Chondrocyte (in vitro differentiated cells): ENCODE measurements around the gene MOAP1. TPM values are rescaled to one million over a fixed set of nuclear protein-coding genes. Genes with fewer than 3 reads are reported as not detected.
A peak's percentile ranks its signal among the peaks of the same experiment; 100 is the strongest.

Experiments used
- DNase-seq: peaks from one replicate; pipeline ENCODE4 v3.0.0; 2021; ENCODE audit warnings: mixed read lengths, low spot score
- H3K27ac Mint-ChIP-seq: one replicate; pipeline ENCODE4 v1.8.0; 2021; ENCODE audit warnings: mild to moderate bottlenecking, moderate library complexity, mixed read lengths; ENCODE audit not compliant: unreplicated experiment
- H3K27me3 Mint-ChIP-seq: 2 replicates; pipeline ENCODE4 v1.8.0; 2021; ENCODE audit warnings: low read depth, mixed read lengths
- H3K36me3 Mint-ChIP-seq: 2 replicates; pipeline ENCODE4 v1.8.0; 2021; ENCODE audit warnings: low read depth, mixed read lengths
- H3K4me1 Mint-ChIP-seq: 2 replicates; pipeline ENCODE4 v1.8.0; 2021; ENCODE audit warnings: low read depth, mild to moderate bottlenecking, mixed read lengths
- H3K4me3 Mint-ChIP-seq: one replicate; pipeline ENCODE4 v1.8.0; 2021; ENCODE audit warnings: mild to moderate bottlenecking, moderate library complexity, mixed read lengths; ENCODE audit not compliant: unreplicated experiment
- H3K9me3 Mint-ChIP-seq: 2 replicates; pipeline ENCODE4 v1.8.0; 2021; ENCODE audit warnings: low read depth, mixed read lengths
- CTCF ChIP-seq: fragments of 200-600 bp; sonication (generic); IDR thresholded peaks from 2 replicates; pipeline ENCODE4 v1.5.0; 2021; ENCODE audit warnings: antibody characterized with exemption, mild to moderate bottlenecking, moderate library complexity
- total RNA-seq: library from RNA; stranded (reverse); gene quantifications from 3 replicates; pipeline ENCODE4 v1.2.1, GENCODE V29; 2021

The MOAP1 gene
- total RNA-seq, 1 donor from 2014 or later = 18.1 TPM

GRCh38 chr14:93199031-93199430 is 14.3 kb upstream of the MOAP1 start:
- no peaks in the 10 kb centered on the region for H3K36me3 Mint-ChIP-seq
- no peaks in the 10 kb centered on the region for H3K9me3 Mint-ChIP-seq
- H3K4me3 Mint-ChIP-seq = no peak overlapping the region
- no peak for DNase-seq
- no peak for TF ChIP-seq CTCF
- H3K27ac Mint-ChIP-seq = no peak overlapping the region
- no peaks in the 10 kb centered on the region for H3K27me3 Mint-ChIP-seq
- H3K4me1 Mint-ChIP-seq = no peaks in the 10 kb centered on the region

DNA sequence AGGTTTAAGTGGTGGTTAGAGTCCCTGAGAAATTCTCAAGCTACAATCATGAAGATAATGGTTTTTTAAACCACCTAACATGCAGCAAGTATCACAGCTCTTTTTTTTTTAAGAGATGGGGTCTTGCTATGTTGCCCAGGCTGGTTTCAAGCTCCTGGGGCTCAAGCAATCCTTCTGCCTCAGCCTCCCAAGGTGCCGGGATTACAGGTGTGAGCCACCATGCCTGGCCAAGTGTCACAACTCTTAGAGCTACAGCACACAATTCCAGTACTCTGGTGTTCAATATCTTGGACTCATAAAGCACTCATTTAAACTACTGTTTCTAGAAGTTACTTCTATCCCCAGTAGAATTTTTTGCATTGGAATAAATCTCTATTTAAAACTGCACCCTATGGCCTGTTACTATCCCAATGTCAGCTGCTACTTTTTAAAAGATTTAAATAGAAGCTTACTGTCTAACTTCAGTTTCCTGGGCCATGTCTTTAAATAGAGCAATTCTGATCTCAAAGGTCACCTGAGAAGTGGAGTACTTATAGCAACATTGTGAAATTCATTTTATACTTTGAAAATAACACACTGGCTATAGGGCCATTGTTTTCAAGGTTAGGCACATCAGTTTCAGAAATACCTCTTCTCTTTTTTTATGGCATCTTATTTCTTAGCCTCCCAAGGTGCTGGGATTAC is 10.8 kb upstream of the MOAP1 start:
- Mint-ChIP-seq H3K4me1 (peaks cover 4% of the 10 kb centered on the region), H3K4me3 (no peak overlapping the region), H3K27ac (no peak overlapping the region)

DNA sequence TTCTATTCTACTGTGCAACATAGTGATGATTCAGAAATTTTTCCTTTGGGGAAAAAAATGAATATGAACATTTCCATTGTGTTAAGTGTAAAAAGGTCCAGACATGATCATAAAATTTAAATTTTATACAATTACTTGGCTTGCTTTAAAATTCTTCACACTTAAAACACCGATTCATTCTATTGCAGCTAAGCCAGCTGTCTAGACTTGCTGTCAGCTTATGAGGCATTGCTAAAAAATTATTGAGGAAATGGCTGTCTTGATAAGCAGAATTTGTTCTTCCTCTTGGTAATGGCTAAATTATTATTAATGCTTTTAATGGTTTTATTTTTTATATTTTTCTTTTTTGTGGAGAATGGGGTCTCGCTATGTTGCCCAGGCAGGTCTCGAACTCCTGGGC is 2.3 kb upstream of the MOAP1 start:
- Mint-ChIP-seq H3K4me1 (peaks cover 33% of the 10 kb centered on the region), H3K27ac (no peak overlapping the region)
- TF ChIP-seq CTCF = no peak

More for the DNA sequence above, 10.8 kb upstream of the MOAP1 start:
- Mint-ChIP-seq H3K9me3 (no peaks in the 10 kb centered on the region), H3K36me3 (no peaks in the 10 kb centered on the region), H3K27me3 (no peaks in the 10 kb centered on the region)
- no peak for DNase-seq
- TF ChIP-seq CTCF = no peak

GRCh38 chr14:93186466-93186865 is 1.8 kb upstream of the MOAP1 start:
- Mint-ChIP-seq H3K4me1 (peaks cover 33% of the 10 kb centered on the region), H3K27me3 (no peaks in the 10 kb centered on the region), H3K36me3 (peaks cover 5% of the 10 kb centered on the region), H3K9me3 (no peaks in the 10 kb centered on the region), H3K27ac (no peak overlapping the region), H3K4me3 (no peak overlapping the region)
- TF ChIP-seq CTCF = no peak
- DNase-seq = no peak

More for the DNA sequence above, 2.3 kb upstream of the MOAP1 start:
- Mint-ChIP-seq H3K9me3 (no peaks in the 10 kb centered on the region), H3K4me3 (no peak overlapping the region), H3K27me3 (no peaks in the 10 kb centered on the region), H3K36me3 (peaks cover 2% of the 10 kb centered on the region)
- no peak for DNase-seq

DNA sequence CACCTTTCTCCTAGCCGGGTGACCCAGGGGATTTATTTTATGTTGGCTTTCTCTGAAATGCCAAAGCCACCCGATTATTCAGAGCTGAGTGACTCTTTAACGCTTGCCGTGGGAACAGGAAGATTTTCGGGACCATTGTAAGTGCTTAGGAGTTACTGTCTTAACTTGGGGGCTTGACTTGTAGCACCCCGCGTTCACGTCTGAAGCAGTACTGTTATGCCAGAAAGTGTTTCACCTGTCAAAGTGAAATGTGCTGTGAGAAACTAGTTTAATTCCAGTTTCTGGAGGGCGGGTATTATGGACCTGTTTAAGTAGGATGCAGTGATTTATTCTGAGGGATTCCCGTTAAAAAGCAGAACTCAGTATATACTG is 638 bp upstream of the MOAP1 start:
- H3K4me1 Mint-ChIP-seq = peaks cover 33% of the 10 kb centered on the region
- peaks cover 5% of the 10 kb centered on the region for H3K36me3 Mint-ChIP-seq
- H3K4me3 Mint-ChIP-seq = peak overlapping the region; percentile 85
- TF ChIP-seq CTCF = no peak
- peak overlapping the region; percentile 97 for H3K27ac Mint-ChIP-seq
- H3K27me3 Mint-ChIP-seq = no peaks in the 10 kb centered on the region
- DNase-seq = no peak
- H3K9me3 Mint-ChIP-seq = no peaks in the 10 kb centered on the region
